ENCODE data around the gene HINT2. TPM values are rescaled to one million over a fixed set of nuclear protein-coding genes. Genes with fewer than 3 reads are reported as not detected.

Gene HINT2
- total and polyA plus RNA-seq, 2 donors from 2014 or later = 55.1 to 307 TPM

GRCh38 chr9:35778496-35778895, 36.3 kb downstream of the HINT2 start:
- Histone ChIP-seq H3K27me3 (ENCODE audit: control insufficient read depth, insufficient read depth, low read length) (no peaks in the 10 kb centered on the region), H3K36me3 (ENCODE audit: control insufficient read depth in 2 of 3, insufficient read depth in 3 of 3, low read length in 3 of 3) (no peaks in the 10 kb centered on the region), H3K9me3 (ENCODE audit: control insufficient read depth in 2 of 3, insufficient read depth in 1 of 3, low read length in 3 of 3) (no peaks in the 10 kb centered on the region), H3K27ac (ENCODE audit: low read depth in 2 of 2, low read length in 2 of 2) (no peak overlapping the region), H3K4me1 (ENCODE audit: control insufficient read depth in 2 of 3, insufficient read depth in 2 of 3, low read depth in 1 of 3, low read length in 3 of 3) (peaks cover 0 to 6% (median 0%) of the 10 kb centered on the region in 3 donors), H3K9ac (ENCODE audit: low read length in 3 of 3) (no peak overlapping the region), H3K4me3 (ENCODE audit: low read length in 3 of 3) (no peak overlapping the region)
- DNase-seq (no peak), FAIRE-seq (no peak)
- intact Hi-C loops (cut with DNase I) = no loop called here
- TF ChIP-seq, protein P1, sequence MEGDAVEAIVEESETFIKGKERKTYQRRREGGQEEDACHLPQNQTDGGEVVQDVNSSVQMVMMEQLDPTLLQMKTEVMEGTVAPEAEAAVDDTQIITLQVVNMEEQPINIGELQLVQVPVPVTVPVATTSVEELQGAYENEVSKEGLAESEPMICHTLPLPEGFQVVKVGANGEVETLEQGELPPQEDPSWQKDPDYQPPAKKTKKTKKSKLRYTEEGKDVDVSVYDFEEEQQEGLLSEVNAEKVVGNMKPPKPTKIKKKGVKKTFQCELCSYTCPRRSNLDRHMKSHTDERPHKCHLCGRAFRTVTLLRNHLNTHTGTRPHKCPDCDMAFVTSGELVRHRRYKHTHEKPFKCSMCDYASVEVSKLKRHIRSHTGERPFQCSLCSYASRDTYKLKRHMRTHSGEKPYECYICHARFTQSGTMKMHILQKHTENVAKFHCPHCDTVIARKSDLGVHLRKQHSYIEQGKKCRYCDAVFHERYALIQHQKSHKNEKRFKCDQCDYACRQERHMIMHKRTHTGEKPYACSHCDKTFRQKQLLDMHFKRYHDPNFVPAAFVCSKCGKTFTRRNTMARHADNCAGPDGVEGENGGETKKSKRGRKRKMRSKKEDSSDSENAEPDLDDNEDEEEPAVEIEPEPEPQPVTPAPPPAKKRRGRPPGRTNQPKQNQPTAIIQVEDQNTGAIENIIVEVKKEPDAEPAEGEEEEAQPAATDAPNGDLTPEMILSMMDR (IDR thresholded peaks at IDR 0.05; ENCODE audit: borderline replicate concordance, extremely low read depth, insufficient read depth) = no peak

GRCh38 chr9:35776018-35776417, 38.8 kb downstream of the HINT2 start:
- TF ChIP-seq, protein P1 (IDR thresholded peaks at IDR 0.05; ENCODE audit: borderline replicate concordance, extremely low read depth, insufficient read depth) = no peak
- H3K9me3 ChIP-seq (ENCODE audit: control insufficient read depth in 2 of 3, insufficient read depth in 1 of 3, low read length in 3 of 3) = no peaks in the 10 kb centered on the region
- no peak for FAIRE-seq
- H3K36me3 ChIP-seq (ENCODE audit: control insufficient read depth in 2 of 3, insufficient read depth in 3 of 3, low read length in 3 of 3) = no peaks in the 10 kb centered on the region
- H3K27me3 ChIP-seq (ENCODE audit: control insufficient read depth, insufficient read depth, low read length) = no peaks in the 10 kb centered on the region
- DNase-seq = peak in 3 of 5 donors; percentile 72 to 91 (median 90)
- no peak overlapping the region for H3K4me3 ChIP-seq (ENCODE audit: low read length in 3 of 3)
- intact Hi-C loops (cut with DNase I) = no loop called here
- no peak overlapping the region for H3K27ac ChIP-seq (ENCODE audit: low read depth in 2 of 2, low read length in 2 of 2)
- H3K9ac ChIP-seq (ENCODE audit: low read length in 3 of 3) = no peak overlapping the region
- peaks cover 0 to 10% (median 0%) of the 10 kb centered on the region in 3 donors for H3K4me1 ChIP-seq (ENCODE audit: control insufficient read depth in 2 of 3, insufficient read depth in 2 of 3, low read depth in 1 of 3, low read length in 3 of 3)

DNA sequence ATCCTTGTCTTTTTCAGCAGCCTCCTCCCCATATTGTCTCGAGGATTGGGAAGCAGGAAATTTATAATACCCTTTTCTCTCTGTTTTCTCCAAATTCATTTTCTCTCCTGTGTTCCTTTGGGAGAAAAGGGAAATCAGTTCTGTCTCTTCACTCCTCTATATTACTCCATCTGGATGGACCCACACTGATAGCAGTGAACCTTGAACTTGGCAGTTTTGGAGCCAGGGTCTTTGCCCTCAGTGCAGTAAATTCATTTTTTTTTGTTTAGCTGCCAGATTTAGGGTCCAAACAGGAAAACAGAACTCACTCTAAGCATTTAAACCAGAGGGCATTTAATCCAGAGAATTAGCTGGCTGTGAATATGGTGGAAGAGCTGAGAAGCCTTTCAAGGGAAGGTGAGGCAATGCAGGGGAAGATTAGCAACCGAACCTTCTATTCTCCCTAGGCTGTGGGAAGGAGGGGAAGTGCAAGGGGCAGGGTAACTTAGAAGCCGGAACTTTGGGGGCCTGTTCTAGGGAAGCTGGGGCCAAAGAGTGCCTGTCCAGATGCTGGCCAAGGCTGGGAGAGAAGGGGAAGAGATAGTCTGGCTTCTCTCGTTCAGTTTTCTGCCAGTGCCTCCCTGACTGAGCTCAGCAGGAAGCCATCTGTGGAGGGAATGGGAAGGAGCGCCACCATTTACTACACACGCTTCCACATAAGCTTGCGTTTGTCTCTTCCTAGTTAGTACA, 39.8 kb downstream of the HINT2 start:
- peaks cover 0 to 17% (median 6%) of the 10 kb centered on the region in 3 donors for H3K4me1 ChIP-seq (ENCODE audit: control insufficient read depth in 2 of 3, insufficient read depth in 2 of 3, low read depth in 1 of 3, low read length in 3 of 3)
- no peak overlapping the region for H3K27ac ChIP-seq (ENCODE audit: low read depth in 2 of 2, low read length in 2 of 2)
- H3K36me3 ChIP-seq (ENCODE audit: control insufficient read depth in 2 of 3, insufficient read depth in 3 of 3, low read length in 3 of 3) = no peaks in the 10 kb centered on the region
- intact Hi-C loops (cut with DNase I) = no loop called here
- H3K9ac ChIP-seq (ENCODE audit: low read length in 3 of 3) = no peak overlapping the region
- H3K9me3 ChIP-seq (ENCODE audit: control insufficient read depth in 2 of 3, insufficient read depth in 1 of 3, low read length in 3 of 3) = no peaks in the 10 kb centered on the region
- no peak overlapping the region for H3K4me3 ChIP-seq (ENCODE audit: low read length in 3 of 3)
- DNase-seq (peak in 2 of 5 donors; percentile 38 to 42), FAIRE-seq (no peak)
- no peaks in the 10 kb centered on the region for H3K27me3 ChIP-seq (ENCODE audit: control insufficient read depth, insufficient read depth, low read length)
- TF ChIP-seq, protein P1 (IDR thresholded peaks at IDR 0.05; ENCODE audit: borderline replicate concordance, extremely low read depth, insufficient read depth) = no peak
